Spleen (tissue), 7 donors: ENCODE data around the gene RASSF5.

Experiments
- POLR2A ChIP-seq, 3 donors: fragments of 450-650 bp; IDR thresholded peaks; one replicate each; pipeline ENCODE4 v1.5.1; 2017; ENCODE audit warnings: antibody characterized with exemption in 3 of 3, mild to moderate bottlenecking in 1 of 3
- TF ChIP-seq, protein P1 (sequence below), 11 experiments: fragments of 200-600 bp in 7 of 11; fragments of 450-650 bp in 4 of 11; sonication (generic) in 4 of 11; IDR thresholded peaks in 8 of 11; conservative IDR thresholded peaks in 3 of 11; 1 replicate in 7 of 11; 2 replicates in 4 of 11; pipeline versions ENCODE4 v1.4.0 to v1.8.0; 2016 to 2021; ENCODE audit warnings: antibody characterized with exemption in 11 of 11, inconsistent platforms in 4 of 11, mild to moderate bottlenecking in 1 of 11
- donor health status: DM: no; HTN: no; CAD: no; lungs with moderate emphysema.
- donor health status: DM: no; HTN: no; CAD: no.
- donor health status: DM: no; HTN: no; CAD: no.

DNA sequence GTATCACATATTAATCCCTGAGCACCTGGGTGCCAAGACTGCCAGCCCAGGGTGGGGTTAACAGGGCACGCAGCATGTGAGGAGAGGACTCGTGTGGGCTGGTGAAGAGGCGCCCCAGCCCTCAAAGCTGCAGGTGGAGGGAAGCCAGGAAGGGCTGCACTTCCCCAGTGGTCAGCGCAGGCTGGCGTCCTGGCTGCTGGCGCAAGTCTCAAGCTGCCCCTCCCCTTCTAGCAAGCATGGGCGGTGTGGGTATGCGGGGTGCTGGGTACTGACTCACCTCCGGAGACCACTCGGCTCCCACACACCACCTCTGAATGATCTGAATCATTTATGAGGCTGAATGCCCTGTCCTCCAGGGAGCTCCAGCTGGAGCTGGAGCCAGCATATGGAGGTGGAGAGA is 60.9 kb downstream of the RASSF5 start:
- TF ChIP-seq POLR2A (IDR thresholded peaks at IDR 0.05): no peak
- TF ChIP-seq, protein P1, sequence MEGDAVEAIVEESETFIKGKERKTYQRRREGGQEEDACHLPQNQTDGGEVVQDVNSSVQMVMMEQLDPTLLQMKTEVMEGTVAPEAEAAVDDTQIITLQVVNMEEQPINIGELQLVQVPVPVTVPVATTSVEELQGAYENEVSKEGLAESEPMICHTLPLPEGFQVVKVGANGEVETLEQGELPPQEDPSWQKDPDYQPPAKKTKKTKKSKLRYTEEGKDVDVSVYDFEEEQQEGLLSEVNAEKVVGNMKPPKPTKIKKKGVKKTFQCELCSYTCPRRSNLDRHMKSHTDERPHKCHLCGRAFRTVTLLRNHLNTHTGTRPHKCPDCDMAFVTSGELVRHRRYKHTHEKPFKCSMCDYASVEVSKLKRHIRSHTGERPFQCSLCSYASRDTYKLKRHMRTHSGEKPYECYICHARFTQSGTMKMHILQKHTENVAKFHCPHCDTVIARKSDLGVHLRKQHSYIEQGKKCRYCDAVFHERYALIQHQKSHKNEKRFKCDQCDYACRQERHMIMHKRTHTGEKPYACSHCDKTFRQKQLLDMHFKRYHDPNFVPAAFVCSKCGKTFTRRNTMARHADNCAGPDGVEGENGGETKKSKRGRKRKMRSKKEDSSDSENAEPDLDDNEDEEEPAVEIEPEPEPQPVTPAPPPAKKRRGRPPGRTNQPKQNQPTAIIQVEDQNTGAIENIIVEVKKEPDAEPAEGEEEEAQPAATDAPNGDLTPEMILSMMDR (IDR thresholded peaks at IDR 0.05 in 8 of 11, conservative IDR thresholded peaks at IDR 0.05 in 3 of 11): no peak
